HG02885 (cell line): ENCODE results near the gene SDK1.

Experiments used
- ATAC-seq: cut with Tn5 transposase; IDR thresholded peaks from one replicate; pipeline ENCODE4 v1.9.1; 2021; ENCODE audit warnings: mild to moderate bottlenecking; ENCODE audit not compliant: unreplicated experiment, poor library complexity

SDK1 gene

GRCh38 chr7:3895341-3896116 lies 594.5 kb downstream of the SDK1 start:
- ATAC-seq = no peak

GRCh38 chr7:3896169-3896765 lies 595.2 kb downstream of the SDK1 start:
- no peak for ATAC-seq

DNA sequence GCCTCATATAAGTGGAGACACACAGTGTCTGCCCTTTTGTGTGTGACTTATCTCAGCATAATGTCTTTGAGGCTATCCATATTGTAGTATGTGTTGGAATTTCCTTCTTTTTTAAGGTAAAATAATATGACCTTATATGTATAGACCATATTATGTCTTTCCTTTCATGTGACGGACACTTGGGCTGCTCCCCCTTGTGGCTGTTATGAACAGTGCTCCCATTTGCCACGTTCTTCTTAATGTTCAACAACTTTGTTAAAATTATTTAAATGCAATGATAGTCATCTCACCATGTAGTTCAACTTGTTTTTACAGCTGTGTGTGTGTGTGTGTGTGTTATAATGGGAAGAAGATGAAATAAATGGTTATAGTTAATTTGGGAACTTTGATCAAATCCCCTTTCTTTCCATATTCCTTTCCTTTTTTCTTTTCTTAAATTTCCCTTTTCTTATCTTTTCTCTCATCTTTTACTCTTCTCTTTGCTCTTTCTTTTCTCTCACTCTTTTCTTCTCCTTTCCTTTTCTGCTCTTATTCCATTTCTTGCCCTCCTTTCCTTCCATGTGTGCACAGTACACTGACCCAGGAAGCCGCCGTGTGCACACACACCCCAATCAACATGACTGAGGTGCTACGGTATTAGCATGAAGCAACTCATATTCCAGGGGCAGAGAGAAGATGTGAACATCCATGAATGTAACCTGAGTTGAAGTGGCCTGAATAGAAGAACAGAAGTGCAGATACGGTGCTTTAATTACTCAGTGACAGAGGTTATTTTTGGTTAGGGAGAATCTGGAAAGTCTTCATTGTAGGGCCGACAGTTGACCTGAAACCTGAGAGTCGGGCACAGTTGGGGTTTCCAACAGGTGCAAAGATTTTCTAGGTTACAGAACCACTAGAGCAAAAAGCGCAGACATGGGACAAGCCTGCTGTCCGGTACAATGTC lies 596.6 kb downstream of the SDK1 start:
- ATAC-seq = peak; percentile 41

GRCh38 chr7:3899559-3899991 lies 598.5 kb downstream of the SDK1 start:
- no peak for ATAC-seq

DNA sequence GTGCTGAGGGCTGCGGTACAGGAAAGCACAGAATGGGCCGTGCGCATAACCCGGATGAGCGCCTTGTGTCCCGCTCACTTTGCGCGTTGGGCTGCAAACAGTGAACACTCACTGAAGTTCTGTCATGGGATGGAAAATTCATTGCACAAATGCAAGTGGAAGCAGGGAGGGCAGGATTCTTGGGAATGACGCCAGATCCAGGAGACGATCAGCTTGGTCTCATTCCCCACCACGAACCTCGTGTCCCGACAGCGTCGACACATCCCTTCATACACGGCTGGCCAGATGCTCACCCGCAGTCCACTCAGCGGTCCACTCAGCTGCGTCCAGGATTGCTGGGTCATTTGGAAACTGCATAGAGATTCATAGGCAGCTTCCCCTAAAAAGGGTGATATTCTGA lies 607.1 kb downstream of the SDK1 start:
- no peak for ATAC-seq

GRCh38 chr7:3909128-3909527 lies 608.1 kb downstream of the SDK1 start:
- no peak for ATAC-seq

GRCh38 chr7:3910054-3910453 lies 609.0 kb downstream of the SDK1 start:
- no peak for ATAC-seq

DNA sequence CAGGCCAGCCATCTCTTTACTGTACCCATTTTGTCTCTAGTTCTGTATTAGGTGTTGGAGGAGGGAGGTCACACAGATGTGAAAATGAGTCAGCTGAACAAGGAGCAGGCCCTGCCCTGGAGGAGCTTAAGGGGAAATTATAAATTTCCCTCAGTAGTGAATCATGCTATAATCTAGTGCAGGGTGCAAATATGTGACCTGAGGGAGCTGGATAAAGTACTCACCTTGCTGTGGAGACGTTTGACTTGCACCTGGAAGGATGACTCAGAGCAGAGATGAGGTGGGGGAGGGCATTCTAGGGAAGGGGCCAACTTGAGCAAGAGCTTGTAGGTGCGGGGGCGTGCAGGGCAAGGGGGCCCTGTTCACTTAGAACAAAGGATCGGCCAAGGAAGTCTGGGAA lies 610.6 kb downstream of the SDK1 start:
- no peak for ATAC-seq

DNA sequence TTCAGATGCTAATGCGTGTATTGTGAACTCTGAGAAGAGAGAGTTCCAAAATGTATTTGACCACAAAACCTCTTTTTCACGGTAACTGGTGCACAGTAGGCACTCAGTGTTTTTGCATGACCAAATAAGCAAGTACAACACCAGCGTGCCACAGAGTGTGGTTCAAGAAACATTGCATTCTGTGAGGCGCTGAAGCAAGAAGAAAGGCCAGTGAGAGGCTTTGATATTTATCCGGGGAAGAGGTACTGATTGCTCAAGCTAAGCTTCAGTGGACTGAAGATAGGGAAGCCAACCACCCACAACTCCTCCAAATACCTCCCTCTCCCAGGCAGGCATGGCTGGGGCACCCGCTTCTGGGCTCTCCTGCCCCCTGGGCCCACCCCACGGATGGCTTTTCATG lies 611.2 kb downstream of the SDK1 start:
- no peak for ATAC-seq

GRCh38 chr7:3914051-3914775 lies 613.2 kb downstream of the SDK1 start:
- ATAC-seq = no peak

- ATAC-seq = no peak
Observed at GRCh38 chr7:3915337-3915878, 614.4 kb downstream of the SDK1 start.

DNA sequence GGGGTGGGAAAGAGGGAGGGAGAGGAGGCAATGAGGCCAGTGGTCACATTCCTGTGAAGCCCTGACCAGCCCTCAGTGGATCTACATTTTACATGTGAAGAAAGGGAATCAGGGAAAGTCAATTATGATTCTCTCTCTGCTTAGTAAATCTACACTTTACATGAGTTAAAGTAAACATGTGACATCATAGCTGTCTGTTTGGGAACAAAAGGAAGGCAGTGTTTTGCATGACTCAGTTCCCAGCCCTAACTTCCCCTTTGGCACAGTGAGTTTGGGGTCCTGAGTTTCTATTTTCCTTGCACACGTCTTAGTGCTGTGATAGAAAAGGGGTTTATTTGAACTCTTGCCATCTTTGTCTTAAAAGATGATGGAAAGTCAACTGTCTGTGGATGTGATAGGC lies 615.1 kb downstream of the SDK1 start:
- no peak for ATAC-seq

DNA sequence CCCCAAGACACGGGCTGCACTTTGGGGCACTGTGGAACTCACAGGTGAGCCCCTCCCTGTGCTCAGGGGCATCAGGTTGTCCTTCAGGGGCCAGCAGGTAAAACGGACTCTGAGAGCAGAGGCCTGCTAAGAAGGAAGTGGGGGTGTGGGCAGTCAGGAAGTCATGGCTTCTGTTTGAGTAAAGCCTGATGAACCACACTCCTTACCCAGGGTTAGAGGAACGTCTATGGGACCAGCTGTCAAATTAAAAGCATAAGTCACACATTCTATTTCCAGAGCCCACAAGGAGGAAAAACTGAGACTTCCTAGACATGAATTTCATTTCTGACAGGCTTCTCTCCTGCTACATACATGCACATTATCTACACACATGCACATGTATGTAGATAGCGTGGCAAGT lies 616.4 kb downstream of the SDK1 start:
- no peak for ATAC-seq

DNA sequence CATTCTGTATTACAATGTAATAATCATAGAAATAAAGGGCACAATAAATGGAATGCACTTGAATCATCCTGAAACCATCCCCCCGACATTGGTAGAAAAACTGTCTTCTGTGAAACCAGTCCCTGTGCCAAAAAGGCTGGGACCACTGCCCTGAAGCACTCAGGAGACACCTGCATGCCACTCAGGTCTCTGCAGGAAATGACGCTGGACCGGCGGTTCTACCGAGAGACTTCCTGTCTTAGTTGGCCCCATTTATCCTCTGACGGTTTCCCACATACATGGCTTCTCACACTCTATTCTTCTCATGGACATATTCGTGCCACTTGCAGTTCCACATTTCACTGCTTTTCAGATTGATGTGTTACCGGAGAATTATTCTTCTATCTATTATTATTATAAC lies 617.5 kb downstream of the SDK1 start:
- ATAC-seq = no peak

GRCh38 chr7:3922175-3922635 lies 621.2 kb downstream of the SDK1 start:
- ATAC-seq = no peak

GRCh38 chr7:3923307-3923918 lies 622.4 kb downstream of the SDK1 start:
- no peak for ATAC-seq

GRCh38 chr7:3924277-3924676 lies 623.2 kb downstream of the SDK1 start:
- ATAC-seq = no peak

DNA sequence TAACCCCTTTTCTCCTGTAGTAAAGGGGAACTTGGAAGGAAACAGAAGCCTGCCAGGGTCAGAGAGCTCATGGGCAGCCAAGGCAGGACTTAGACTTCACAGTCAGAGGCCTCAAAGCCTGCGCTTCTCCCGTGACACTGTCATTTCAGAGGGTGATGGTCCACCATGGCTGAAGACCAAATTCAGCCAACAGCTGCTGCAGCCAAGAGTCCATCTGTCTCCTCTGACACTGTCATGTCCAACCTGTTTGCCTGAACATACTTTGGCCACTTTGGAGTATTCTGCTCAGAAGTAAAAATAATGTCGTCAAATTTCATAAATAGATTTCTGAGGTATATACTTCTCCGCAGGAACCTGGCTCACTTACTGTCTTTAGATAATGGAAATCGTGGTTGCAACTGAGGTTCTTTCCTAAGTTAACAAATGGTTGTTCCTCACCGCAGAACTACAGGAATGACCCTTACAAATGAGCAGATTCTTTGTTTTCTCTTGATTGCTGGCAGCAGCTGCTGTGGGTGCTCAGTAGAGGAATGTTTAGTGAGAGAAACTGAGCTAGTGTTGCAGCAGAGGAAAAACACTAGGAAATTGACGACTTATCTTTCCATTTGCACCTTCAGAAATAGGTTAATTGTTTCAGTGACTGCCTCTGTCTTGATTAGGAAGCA lies 626.5 kb downstream of the SDK1 start:
- no peak for ATAC-seq
